ENCODE measurements around the gene FAM171A2.
"Not testable (repeated sequence)": the region's sequence is repeated elsewhere in the genome, so short reads cannot be mapped to it uniquely, and the experiment has no call there.

The FAM171A2 gene

GRCh38 chr17:44345454-44346026, 18.1 kb downstream of the FAM171A2 start:
- peak; percentile 28 for DNase-seq (ENCODE audit: low read depth)

- DNase-seq (ENCODE audit: low read depth) = peak; percentile 72
These were observed 18.7 kb downstream of the FAM171A2 start, which contains the start of gene GRN for GRCh38 chr17:44344939-44345453. Gene GRN (plus strand): TSS chr17:44345302. CDS start chr17:44349165, 3,863 bp downstream.

GRCh38 chr17:44343510-44344209, 20.0 kb downstream of the FAM171A2 start:
- DNase-seq (ENCODE audit: low read depth) = no peak

GRCh38 chr17:44340553-44340952, 23.1 kb downstream of the FAM171A2 start:
- not testable (repeated sequence) for DNase-seq (ENCODE audit: low read depth)

GRCh38 chr17:44338702-44339101, 25.0 kb downstream of the FAM171A2 start:
- DNase-seq (ENCODE audit: low read depth) = no peak

- no peak for DNase-seq (ENCODE audit: low read depth)
These were observed 27.7 kb downstream of the FAM171A2 start for GRCh38 chr17:44335968-44336367.

- DNase-seq (ENCODE audit: low read depth) = no peak
These were observed 28.1 kb downstream of the FAM171A2 start for GRCh38 chr17:44335564-44335963.

- DNase-seq (ENCODE audit: low read depth) = no peak
These were observed 28.9 kb downstream of the FAM171A2 start for GRCh38 chr17:44334727-44335126.

GRCh38 chr17:44334315-44334714, 29.3 kb downstream of the FAM171A2 start:
- no peak for DNase-seq (ENCODE audit: low read depth)

- DNase-seq (ENCODE audit: low read depth) = no peak
These were observed 30.3 kb downstream of the FAM171A2 start for GRCh38 chr17:44333371-44333770.

- peak; percentile 60 for DNase-seq (ENCODE audit: low read depth)
These were observed 32.3 kb downstream of the FAM171A2 start for GRCh38 chr17:44331249-44331760.

GRCh38 chr17:44330263-44330662, 33.4 kb downstream of the FAM171A2 start:
- not testable (repeated sequence) for DNase-seq (ENCODE audit: low read depth)

- not testable (repeated sequence) for DNase-seq (ENCODE audit: low read depth)
These were observed 34.1 kb downstream of the FAM171A2 start for GRCh38 chr17:44329516-44329915.

GRCh38 chr17:44327715-44328449, 35.8 kb downstream of the FAM171A2 start:
- DNase-seq (ENCODE audit: low read depth) = no peak

- DNase-seq (ENCODE audit: low read depth) = peak; percentile 93
These were observed 36.7 kb downstream of the FAM171A2 start for GRCh38 chr17:44326861-44327444.

GRCh38 chr17:44324571-44325275, 38.9 kb downstream of the FAM171A2 start, which contains the start of gene SLC25A39:
Gene SLC25A39 (minus strand): TSS chr17:44324823. CDS start chr17:44323562, 1,261 bp downstream.
- DNase-seq (ENCODE audit: low read depth) = peak; percentile 93

- DNase-seq (ENCODE audit: low read depth) = no peak
These were observed 39.5 kb downstream of the FAM171A2 start for GRCh38 chr17:44324092-44324570.

- DNase-seq (ENCODE audit: low read depth) = no peak
These were observed 40.1 kb downstream of the FAM171A2 start for GRCh38 chr17:44323359-44324091.

GRCh38 chr17:44322236-44322895, 41.3 kb downstream of the FAM171A2 start:
- no peak for DNase-seq (ENCODE audit: low read depth)

All from stimulated activated CD4-positive, alpha-beta T cell treated with anti-CD3 and anti-CD28 coated beads, Interleukin-2, amount 100 ng/mL, for 4 hours (primary cell).